Measurements from ENCODE around the gene FAM20C.

Gene FAM20C

GRCh38 chr7:158771-159170 lies 33.6 kb upstream of the FAM20C start:
- DNase-seq (ENCODE audit: low spot score) = no peak
- no peak for FAIRE-seq

- DNase-seq (ENCODE audit: low spot score) (no peak), FAIRE-seq (no peak)
Measured at GRCh38 chr7:159370-160270, 32.8 kb upstream of the FAM20C start.

GRCh38 chr7:160958-161725 lies 31.2 kb upstream of the FAM20C start:
- DNase-seq (ENCODE audit: low spot score) = no peak
- no peak for FAIRE-seq

GRCh38 chr7:162632-163297 lies 29.6 kb upstream of the FAM20C start:
- no peak for DNase-seq (ENCODE audit: low spot score)
- FAIRE-seq = no peak

GRCh38 chr7:163298-163695 lies 29.1 kb upstream of the FAM20C start:
- DNase-seq (ENCODE audit: low spot score) (no peak), FAIRE-seq (no peak)

- no peak for FAIRE-seq
- no peak for DNase-seq (ENCODE audit: low spot score)
Measured at GRCh38 chr7:163971-164881, 28.1 kb upstream of the FAM20C start.

GRCh38 chr7:164882-165660 lies 27.3 kb upstream of the FAM20C start:
- DNase-seq (ENCODE audit: low spot score) = no peak
- no peak for FAIRE-seq

- FAIRE-seq (no peak), DNase-seq (ENCODE audit: low spot score) (no peak)
Measured at GRCh38 chr7:165661-166337, 26.6 kb upstream of the FAM20C start.

GRCh38 chr7:166338-167060 lies 25.9 kb upstream of the FAM20C start:
- FAIRE-seq (no peak), DNase-seq (ENCODE audit: low spot score) (no peak)

- no peak for FAIRE-seq
- DNase-seq (ENCODE audit: low spot score) = no peak
Measured at GRCh38 chr7:167090-167855, 25.1 kb upstream of the FAM20C start.

- FAIRE-seq = no peak
- DNase-seq (ENCODE audit: low spot score) = no peak
Measured at GRCh38 chr7:167976-168791, 24.2 kb upstream of the FAM20C start.

GRCh38 chr7:169276-170172 lies 22.8 kb upstream of the FAM20C start:
- DNase-seq (ENCODE audit: low spot score) (no peak), FAIRE-seq (no peak)

GRCh38 chr7:170551-171363 lies 21.6 kb upstream of the FAM20C start:
- no peak for DNase-seq (ENCODE audit: low spot score)
- FAIRE-seq = no peak

GRCh38 chr7:171364-171904 lies 20.9 kb upstream of the FAM20C start:
- FAIRE-seq (no peak), DNase-seq (ENCODE audit: low spot score) (no peak)

GRCh38 chr7:171912-172515 lies 20.4 kb upstream of the FAM20C start:
- DNase-seq (ENCODE audit: low spot score) = no peak
- no peak for FAIRE-seq

Measured in RCC 7860 (cell line).